Measurements from ENCODE around the gene MAP7D3.
"Not testable (repeated sequence)": the region's sequence is repeated elsewhere in the genome, so short reads cannot be mapped to it uniquely, and the experiment has no call there.

Gene MAP7D3

DNA sequence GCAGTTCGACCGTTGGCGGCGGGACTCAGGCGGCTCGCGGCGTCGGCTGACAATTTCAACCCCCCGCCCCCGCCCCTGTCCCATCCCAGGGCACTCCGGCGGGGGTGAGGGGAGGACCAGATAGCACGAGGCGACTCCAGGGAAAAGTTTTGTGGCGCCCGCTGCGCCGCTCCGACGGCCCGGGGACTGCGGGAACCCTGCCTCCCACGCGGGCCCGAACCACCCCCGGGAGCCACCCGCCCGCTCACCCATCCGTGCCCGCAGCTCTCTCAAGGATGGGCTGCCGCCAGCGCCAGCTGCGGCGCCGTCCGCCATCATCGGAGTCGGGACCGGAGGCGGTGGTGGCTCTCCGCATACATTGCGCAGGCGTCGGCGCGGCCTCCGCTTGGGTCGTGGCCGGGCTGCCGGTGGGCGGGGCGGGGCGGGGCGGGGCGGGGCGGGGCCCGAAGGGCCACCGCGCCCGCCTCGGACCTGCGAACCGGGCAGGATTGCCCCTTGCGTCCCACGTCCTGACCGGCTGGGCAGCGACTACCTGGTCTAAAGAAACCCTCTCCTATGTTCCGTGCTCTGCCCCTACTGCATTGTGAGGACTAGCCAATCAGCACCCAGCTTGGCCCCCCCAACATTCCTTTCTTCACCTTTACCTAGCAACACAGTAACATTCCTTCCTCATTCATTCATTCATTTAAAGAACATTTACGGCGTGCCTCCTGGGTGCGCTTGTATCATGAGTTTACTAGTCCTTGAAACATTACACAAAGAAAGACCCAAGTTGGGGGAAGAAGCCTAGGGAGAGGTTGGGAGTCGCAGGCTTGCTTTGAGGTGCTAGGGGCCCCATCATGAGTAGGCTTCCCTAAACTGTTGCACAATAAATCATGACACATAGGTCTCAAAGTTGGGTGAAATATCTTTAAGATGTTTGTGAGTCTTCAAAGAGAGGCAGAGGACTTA, at the start of gene MAP7D3 (continued):
- TF ChIP-seq ZNF184 (tag by site-specific recombination; IDR thresholded peaks at IDR 0.05) (no peak), GFI1B (tag by site-specific recombination; IDR thresholded peaks at IDR 0.05) (no peak), IKZF3 (tag by site-specific recombination; IDR thresholded peaks at IDR 0.05) (no peak), ZNF830 (tag by site-specific recombination; IDR thresholded peaks at IDR 0.05; ENCODE audit: low read depth) (no peak), WT1 (tag by site-specific recombination; IDR thresholded peaks at IDR 0.05) (no peak), BCL11B (tag by site-specific recombination; IDR thresholded peaks at IDR 0.05; ENCODE audit: low read depth) (no peak), ZNF394 (tag by site-specific recombination; IDR thresholded peaks at IDR 0.05; ENCODE audit: borderline replicate concordance) (peak; percentile 21; the same call in 1 of the 2 replicates), ZNF274 (IDR thresholded peaks at IDR 0.05; ENCODE audit: low read length) (no peak), ZNF274 (tag by site-specific recombination; IDR thresholded peaks at IDR 0.05; ENCODE audit: borderline replicate concordance) (no peak), ZNF629 (tag by site-specific recombination; IDR thresholded peaks at IDR 0.05) (no peak)
- TF ChIP-seq, protein P1, sequence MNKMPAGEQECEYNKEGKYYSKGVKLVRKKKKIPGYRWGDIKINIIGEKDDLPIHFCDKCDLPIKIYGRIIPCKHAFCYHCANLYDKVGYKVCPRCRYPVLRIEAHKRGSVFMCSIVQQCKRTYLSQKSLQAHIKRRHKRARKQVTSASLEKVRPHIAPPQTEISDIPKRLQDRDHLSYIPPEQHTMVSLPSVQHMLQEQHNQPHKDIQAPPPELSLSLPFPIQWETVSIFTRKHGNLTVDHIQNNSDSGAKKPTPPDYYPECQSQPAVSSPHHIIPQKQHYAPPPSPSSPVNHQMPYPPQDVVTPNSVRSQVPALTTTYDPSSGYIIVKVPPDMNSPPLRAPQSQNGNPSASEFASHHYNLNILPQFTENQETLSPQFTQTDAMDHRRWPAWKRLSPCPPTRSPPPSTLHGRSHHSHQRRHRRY (tag by site-specific recombination; IDR thresholded peaks at IDR 0.05): no peak
- TF ChIP-seq, protein P2, sequence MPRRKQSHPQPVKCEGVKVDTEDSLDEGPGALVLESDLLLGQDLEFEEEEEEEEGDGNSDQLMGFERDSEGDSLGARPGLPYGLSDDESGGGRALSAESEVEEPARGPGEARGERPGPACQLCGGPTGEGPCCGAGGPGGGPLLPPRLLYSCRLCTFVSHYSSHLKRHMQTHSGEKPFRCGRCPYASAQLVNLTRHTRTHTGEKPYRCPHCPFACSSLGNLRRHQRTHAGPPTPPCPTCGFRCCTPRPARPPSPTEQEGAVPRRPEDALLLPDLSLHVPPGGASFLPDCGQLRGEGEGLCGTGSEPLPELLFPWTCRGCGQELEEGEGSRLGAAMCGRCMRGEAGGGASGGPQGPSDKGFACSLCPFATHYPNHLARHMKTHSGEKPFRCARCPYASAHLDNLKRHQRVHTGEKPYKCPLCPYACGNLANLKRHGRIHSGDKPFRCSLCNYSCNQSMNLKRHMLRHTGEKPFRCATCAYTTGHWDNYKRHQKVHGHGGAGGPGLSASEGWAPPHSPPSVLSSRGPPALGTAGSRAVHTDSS (tag by site-specific recombination; IDR thresholded peaks at IDR 0.05): no peak

DNA sequence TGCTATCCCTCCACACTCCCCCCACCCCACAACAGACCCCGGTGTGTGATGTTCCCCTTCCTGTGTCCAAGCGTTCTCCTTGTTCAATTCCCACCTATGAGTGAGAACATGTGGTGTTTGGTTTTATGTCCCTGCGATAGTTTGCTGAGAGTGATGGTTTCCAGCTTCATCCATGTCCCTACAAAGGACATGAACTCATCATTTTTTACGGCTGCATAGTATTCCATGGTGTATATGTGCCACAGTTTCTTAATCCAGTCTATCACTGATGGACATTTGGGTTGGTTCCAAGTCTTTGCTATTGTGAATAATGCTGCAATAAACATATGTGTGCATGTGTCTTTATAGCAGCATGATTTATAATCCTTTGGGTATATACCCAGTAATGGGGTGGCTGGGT, 49.5 kb upstream of the MAP7D3 start, which contains the start of gene ADGRG4:
Gene ADGRG4 (plus strand): TSS at position 243 of the 400 bp plus-strand sequence. CDS start 7,815 bp downstream, outside the sequence.
- POLR2A ChIA-PET; H3K9me3 ChIP-seq (ENCODE audit: control insufficient read depth, insufficient read depth, low read depth, low read length); H3K36me3 ChIP-seq (ENCODE audit: control insufficient read depth in 2 of 2, insufficient read depth in 1 of 2, low read length in 2 of 2); H3K27ac ChIP-seq (ENCODE audit: extremely low read depth, low read depth, low read length); H3K4me3 ChIP-seq (ENCODE audit: low read depth, low read length); CTCF ChIA-PET; H3K4me1 ChIP-seq (ENCODE audit: control insufficient read depth, insufficient read depth, low read length): not testable (repeated sequence)
- TF ChIP-seq, protein P3, sequence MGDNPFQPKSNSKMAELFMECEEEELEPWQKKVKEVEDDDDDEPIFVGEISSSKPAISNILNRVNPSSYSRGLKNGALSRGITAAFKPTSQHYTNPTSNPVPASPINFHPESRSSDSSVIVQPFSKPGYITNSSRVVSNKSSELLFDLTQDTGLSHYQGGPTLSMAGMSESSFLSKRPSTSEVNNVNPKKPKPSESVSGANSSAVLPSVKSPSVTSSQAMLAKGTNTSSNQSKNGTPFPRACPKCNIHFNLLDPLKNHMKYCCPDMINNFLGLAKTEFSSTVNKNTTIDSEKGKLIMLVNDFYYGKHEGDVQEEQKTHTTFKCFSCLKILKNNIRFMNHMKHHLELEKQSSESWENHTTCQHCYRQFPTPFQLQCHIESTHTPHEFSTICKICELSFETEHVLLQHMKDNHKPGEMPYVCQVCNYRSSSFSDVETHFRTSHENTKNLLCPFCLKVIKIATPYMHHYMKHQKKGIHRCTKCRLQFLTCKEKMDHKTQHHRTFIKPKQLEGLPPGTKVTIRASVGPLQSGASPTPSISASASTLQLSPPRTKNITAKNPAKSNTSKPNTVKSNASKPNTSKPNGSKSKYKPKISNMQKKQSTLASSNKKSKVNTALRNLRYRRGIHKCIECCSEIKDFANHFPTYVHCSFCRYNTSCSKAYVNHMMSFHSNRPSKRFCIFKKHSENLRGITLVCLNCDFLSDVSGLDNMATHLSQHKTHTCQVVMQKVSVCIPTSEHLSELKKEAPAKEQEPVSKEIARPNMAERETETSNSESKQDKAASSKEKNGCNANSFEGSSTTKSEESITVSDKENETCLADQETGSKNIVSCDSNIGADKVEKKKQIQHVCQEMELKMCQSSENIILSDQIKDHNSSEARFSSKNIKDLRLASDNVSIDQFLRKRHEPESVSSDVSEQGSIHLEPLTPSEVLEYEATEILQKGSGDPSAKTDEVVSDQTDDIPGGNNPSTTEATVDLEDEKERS (tag by site-specific recombination; IDR thresholded peaks at IDR 0.05): peak; percentile 51; the same call in 1 of the 2 replicates
- TF ChIP-seq ZNF146 (tag by site-specific recombination; IDR thresholded peaks at IDR 0.05): peak; percentile 89

DNA sequence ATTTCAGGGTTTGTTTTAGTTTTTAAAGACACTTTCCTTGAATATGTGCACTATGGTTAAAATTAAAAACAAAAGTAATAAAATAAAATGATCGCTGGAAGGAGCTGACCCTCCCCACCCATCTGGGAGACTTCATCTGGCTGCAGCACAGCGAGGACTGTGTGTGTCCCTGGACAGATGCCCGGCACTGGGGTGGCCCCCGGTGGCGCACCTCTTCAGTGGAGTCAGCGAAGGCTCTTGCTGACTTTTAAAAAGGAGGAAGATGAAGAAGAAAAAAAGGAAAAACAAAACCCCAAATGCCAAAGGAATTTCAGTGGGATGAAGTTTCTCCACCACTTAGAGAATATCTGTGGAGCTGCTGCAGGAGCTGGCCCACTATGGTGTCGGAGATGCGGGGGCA, 44.2 kb upstream of the MAP7D3 start:
- Histone ChIP-seq H3K4me3 (ENCODE audit: low read depth, low read length) (no peak overlapping the region), H3K4me1 (ENCODE audit: control insufficient read depth, insufficient read depth, low read length) (no peaks in the 10 kb centered on the region), H3K27ac (ENCODE audit: extremely low read depth, low read depth, low read length) (no peak overlapping the region), H3K9me3 (ENCODE audit: control insufficient read depth, insufficient read depth, low read depth, low read length) (no peaks in the 10 kb centered on the region), H3K36me3 (ENCODE audit: control insufficient read depth in 2 of 2, insufficient read depth in 1 of 2, low read length in 2 of 2) (no peaks in the 10 kb centered on the region)
- CTCF ChIA-PET: interaction anchor here (0.6 to 1.2 kb wide), 3 partner anchors 29 to 267 kb away, joined by 3 to 4 read pairs (median 4); no protein-coding TSS in a partner anchor
- POLR2A ChIA-PET: no interaction called here
- TF ChIP-seq, protein P4, sequence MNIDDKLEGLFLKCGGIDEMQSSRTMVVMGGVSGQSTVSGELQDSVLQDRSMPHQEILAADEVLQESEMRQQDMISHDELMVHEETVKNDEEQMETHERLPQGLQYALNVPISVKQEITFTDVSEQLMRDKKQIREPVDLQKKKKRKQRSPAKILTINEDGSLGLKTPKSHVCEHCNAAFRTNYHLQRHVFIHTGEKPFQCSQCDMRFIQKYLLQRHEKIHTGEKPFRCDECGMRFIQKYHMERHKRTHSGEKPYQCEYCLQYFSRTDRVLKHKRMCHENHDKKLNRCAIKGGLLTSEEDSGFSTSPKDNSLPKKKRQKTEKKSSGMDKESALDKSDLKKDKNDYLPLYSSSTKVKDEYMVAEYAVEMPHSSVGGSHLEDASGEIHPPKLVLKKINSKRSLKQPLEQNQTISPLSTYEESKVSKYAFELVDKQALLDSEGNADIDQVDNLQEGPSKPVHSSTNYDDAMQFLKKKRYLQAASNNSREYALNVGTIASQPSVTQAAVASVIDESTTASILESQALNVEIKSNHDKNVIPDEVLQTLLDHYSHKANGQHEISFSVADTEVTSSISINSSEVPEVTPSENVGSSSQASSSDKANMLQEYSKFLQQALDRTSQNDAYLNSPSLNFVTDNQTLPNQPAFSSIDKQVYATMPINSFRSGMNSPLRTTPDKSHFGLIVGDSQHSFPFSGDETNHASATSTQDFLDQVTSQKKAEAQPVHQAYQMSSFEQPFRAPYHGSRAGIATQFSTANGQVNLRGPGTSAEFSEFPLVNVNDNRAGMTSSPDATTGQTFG (tag by site-specific recombination; IDR thresholded peaks at IDR 0.05; ENCODE audit: borderline replicate concordance): no peak
- no peak for TF ChIP-seq ZNF202 (tag by site-specific recombination; IDR thresholded peaks at IDR 0.05; ENCODE audit: borderline replicate concordance)
- TF ChIP-seq ZNF544 (tag by site-specific recombination; IDR thresholded peaks at IDR 0.05): no peak
- TF ChIP-seq, protein P5, sequence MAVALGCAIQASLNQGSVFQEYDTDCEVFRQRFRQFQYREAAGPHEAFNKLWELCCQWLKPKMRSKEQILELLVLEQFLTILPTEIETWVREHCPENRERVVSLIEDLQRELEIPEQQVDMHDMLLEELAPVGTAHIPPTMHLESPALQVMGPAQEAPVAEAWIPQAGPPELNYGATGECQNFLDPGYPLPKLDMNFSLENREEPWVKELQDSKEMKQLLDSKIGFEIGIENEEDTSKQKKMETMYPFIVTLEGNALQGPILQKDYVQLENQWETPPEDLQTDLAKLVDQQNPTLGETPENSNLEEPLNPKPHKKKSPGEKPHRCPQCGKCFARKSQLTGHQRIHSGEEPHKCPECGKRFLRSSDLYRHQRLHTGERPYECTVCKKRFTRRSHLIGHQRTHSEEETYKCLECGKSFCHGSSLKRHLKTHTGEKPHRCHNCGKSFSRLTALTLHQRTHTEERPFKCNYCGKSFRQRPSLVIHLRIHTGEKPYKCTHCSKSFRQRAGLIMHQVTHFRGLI (tag by site-specific recombination; IDR thresholded peaks at IDR 0.05): no peak
- TF ChIP-seq ZNF416 (tag by site-specific recombination; IDR thresholded peaks at IDR 0.05): no peak
- TF ChIP-seq ZNF112 (tag by site-specific recombination; IDR thresholded peaks at IDR 0.05): no peak
- no peak for TF ChIP-seq ZNF350 (tag by site-specific recombination; IDR thresholded peaks at IDR 0.05)
- TF ChIP-seq ZNF140 (tag by site-specific recombination; IDR thresholded peaks at IDR 0.05): no peak
- no peak for TF ChIP-seq MZF1 (tag by site-specific recombination; IDR thresholded peaks at IDR 0.05; ENCODE audit: borderline replicate concordance)

Data from HEK293 (cell line).